Mucosa of rectum (tissue), 2 donors: ENCODE data around the gene SPRY4.
A peak's percentile ranks its signal among the peaks of the same experiment; 100 is the strongest.
"Not testable (repeated sequence)": the region's sequence is repeated elsewhere in the genome, so short reads cannot be mapped to it uniquely, and the experiment has no call there.

Experiments used
- H3K27ac ChIP-seq, 2 donors: one replicate each; pipeline ENCODE4 v1.7.0; 2013; ENCODE audit warnings: inconsistent platforms in 2 of 2, low read depth in 2 of 2, low read length in 2 of 2
- H3K27me3 ChIP-seq, 2 donors: one replicate each; pipeline ENCODE4 v1.7.0; 2013; ENCODE audit warnings: low read length in 2 of 2; ENCODE audit not compliant: control insufficient read depth in 2 of 2, insufficient read depth in 2 of 2
- H3K36me3 ChIP-seq, 2 donors: one replicate each; pipeline ENCODE4 v1.7.0; 2013; ENCODE audit warnings: low read length in 2 of 2; ENCODE audit not compliant: control insufficient read depth in 2 of 2, insufficient read depth in 2 of 2
- H3K4me1 ChIP-seq, 2 donors: one replicate each; pipeline ENCODE4 v1.7.0; 2013; ENCODE audit warnings: low read length in 2 of 2, mild to moderate bottlenecking in 1 of 2; ENCODE audit not compliant: control insufficient read depth in 2 of 2, insufficient read depth in 2 of 2
- H3K4me3 ChIP-seq, 2 donors: one replicate each; pipeline ENCODE4 v1.7.0; 2013; ENCODE audit warnings: low read length in 2 of 2
- H3K9ac ChIP-seq, 2 donors: one replicate each; pipeline ENCODE4 v1.7.0; 2013; ENCODE audit warnings: low read length in 2 of 2, low read depth in 1 of 2, mild to moderate bottlenecking in 1 of 2
- H3K9me3 ChIP-seq, 2 donors: one replicate each; pipeline ENCODE4 v1.7.0; 2013; ENCODE audit warnings: low read length in 2 of 2; ENCODE audit not compliant: control insufficient read depth in 2 of 2
- donor health status: healthy.
- donor health status: Normal muscosa, but diverticular disease.

Gene SPRY4, protein sequence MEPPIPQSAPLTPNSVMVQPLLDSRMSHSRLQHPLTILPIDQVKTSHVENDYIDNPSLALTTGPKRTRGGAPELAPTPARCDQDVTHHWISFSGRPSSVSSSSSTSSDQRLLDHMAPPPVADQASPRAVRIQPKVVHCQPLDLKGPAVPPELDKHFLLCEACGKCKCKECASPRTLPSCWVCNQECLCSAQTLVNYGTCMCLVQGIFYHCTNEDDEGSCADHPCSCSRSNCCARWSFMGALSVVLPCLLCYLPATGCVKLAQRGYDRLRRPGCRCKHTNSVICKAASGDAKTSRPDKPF

DNA sequence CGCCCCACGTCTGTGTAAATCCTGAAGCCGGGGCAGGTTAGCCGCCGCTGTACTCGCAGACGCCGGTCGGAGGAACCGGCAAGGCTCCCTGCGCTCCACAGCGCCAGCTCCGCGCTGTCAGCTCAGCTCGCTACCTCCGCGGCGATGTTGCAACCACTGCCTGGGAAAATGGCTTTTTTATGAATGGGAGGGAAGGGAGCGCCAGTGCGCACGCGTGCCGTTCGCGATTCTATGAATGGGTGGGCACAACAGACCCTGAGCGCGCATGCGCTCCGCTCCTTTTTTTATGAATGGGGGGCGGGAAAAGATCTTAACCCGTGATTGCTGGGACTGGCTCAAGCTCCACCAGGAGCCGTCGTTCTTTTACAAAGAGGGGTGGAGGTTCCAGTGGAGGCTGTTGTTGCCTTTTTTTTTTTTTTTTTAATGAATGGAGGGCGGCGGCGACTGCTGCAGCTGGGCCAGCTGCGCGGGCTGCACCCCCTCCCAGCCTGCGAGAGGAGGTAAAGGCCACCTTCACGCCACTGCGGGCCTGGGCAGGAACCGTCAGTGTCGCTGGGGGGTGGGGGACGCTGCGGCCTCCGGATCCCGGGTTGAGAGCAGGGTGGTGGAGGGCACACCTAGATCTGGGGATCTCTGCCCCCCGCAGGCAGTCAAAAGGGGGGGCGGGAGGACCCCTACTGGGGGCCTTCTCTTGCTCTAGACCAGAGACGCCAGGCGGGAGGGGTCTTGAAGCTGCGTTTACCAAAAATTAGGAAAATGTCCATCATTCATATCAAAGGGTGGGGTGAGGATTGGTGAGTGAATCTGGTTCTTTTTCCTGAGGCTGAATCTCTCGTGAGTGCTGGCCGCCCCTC lies at the start of gene SPRY4:
SPRY4 (minus strand) TSS at position 151 of the 854 bp plus-strand sequence. CDS start 9,913 bp downstream, outside the sequence.
- peak within 1 kb of the TSS; percentile 84 to 85 for H3K4me3 ChIP-seq
- H3K27ac ChIP-seq = peak within 1 kb of the TSS; percentile 92 to 94
- peak within 1 kb of the TSS; percentile 85 to 91 for H3K9ac ChIP-seq
- H3K4me1 ChIP-seq = peaks cover 36 to 45% of the 10 kb centered on the region in 2 donors
- H3K36me3 ChIP-seq = no peaks in the 10 kb centered on the region
- no peaks in the 10 kb centered on the region for H3K9me3 ChIP-seq
- peaks cover 0 to 3% of the 10 kb centered on the region in 2 donors for H3K27me3 ChIP-seq

DNA sequence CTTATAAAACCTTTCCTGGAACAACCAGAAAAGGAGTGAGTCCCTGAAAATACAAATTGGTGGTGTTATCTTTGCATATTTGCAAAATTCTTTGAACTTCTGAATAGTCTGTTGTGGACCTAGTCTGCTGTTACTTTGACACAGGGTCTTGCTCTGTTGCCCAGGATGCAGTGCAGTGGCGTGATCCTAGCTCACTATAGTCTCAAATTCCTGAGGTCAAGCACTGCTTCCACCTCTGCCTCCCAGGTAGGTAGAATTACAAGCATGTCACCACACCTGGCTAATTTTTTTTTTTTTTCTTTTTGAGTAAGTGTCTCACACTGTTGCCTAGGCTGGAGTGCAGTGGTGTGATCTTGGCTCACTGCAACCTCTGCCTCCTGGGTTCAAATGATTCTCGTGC lies 43.7 kb upstream of the SPRY4 start:
- H3K9me3 ChIP-seq = no peaks in the 10 kb centered on the region
- peaks cover 0 to 2% of the 10 kb centered on the region in 2 donors for H3K4me1 ChIP-seq
- no peaks in the 10 kb centered on the region for H3K27me3 ChIP-seq
- H3K9ac ChIP-seq = no peak overlapping the region
- no peaks in the 10 kb centered on the region for H3K36me3 ChIP-seq
- H3K4me3 ChIP-seq = no peak overlapping the region
- no peak overlapping the region for H3K27ac ChIP-seq

DNA sequence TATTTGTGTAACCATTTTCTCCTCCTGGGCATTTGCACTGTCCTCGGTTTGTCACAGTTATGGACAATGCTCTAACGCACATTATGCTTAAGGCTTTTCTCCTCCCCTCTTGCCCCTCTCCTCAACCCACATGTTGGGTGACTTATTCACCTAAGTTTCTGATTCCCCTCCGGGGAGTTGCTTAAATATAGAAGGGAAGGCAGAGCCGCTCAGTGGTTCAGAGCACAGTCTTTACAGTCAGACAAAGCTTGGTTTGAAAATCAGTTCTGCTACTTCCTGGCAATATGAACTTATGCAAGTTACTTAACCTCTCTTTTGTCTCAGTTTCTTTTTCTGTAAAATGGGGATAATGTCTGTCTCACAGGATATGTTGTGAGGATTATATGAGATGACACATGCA lies 41.2 kb upstream of the SPRY4 start:
- Histone ChIP-seq H3K27me3 (no peaks in the 10 kb centered on the region), H3K9me3 (no peaks in the 10 kb centered on the region), H3K4me1 (peaks cover 0 to 10% of the 10 kb centered on the region in 2 donors), H3K4me3 (no peak overlapping the region), H3K9ac (no peak overlapping the region), H3K36me3 (no peaks in the 10 kb centered on the region), H3K27ac (no peak overlapping the region)

DNA sequence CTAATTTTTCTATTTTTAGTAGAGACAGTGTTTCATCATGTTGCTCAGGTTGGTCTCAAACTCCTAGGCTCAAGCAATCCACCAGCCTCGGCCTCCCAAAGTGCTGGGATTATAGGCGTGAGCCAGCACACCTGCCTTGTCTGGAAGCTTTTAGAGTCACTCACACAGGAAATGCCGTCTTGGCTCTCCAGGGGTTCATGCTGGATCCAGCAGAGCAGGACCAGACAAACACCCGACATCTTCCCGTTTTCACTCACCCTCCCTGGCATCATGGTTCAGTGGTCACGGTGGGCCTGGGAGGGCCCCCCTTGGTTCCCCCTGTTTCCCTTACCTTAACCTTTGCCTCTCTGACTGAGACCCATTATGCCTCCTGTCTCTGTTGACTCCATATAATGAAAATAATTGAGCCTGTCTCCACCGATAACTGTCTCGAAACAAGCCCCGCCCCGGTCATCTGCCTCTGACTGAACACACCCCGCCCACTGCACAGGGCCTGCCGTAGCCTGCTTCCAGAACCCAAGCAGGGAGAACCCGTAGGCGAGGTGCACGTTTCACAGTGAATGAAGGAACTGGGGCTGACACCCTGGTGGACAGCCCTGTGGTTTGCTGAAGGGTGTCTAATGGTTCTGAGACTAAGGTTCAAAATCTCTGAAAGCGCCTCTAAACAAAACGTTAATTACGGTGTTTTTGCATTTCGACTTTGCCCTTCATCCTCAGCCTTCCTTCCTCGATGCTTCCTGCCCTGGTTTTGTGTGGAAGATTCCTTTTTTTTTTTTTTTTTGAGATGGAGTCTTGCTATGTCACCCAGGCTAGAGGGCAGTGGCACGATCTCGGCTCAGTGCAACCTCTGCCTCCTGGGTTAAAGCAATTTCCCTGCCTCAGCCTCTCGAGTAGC lies 39.7 kb upstream of the SPRY4 start:
- Histone ChIP-seq H3K4me3 (peak overlapping the region in 1 of 2 donors; percentile 26), H3K9ac (no peak overlapping the region), H3K27ac (no peak overlapping the region)

DNA sequence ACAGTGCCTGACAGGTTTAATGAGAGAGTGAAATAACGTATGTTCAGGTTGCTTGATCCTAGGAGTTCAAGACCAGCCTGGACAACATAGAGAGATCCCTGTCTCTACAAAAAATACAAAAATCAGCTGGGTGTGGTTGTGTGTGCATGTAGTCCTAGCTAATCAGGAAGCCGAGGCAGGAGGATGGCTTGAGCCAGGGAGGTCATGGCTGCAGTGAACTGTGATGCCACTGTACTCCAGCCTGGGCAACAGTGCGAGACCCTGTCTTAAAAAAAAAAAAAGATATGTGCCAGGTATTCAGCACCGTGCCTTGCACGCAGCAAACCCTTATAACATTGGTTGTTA lies 38.8 kb upstream of the SPRY4 start:
- Histone ChIP-seq H3K4me1 (peaks cover 4 to 14% of the 10 kb centered on the region in 2 donors), H3K27ac (no peak overlapping the region), H3K36me3 (no peaks in the 10 kb centered on the region), H3K9me3 (no peaks in the 10 kb centered on the region), H3K4me3 (no peak overlapping the region), H3K9ac (no peak overlapping the region), H3K27me3 (no peaks in the 10 kb centered on the region)

More for the DNA sequence above, 39.7 kb upstream of the SPRY4 start:
- no peaks in the 10 kb centered on the region for H3K9me3 ChIP-seq
- no peaks in the 10 kb centered on the region for H3K27me3 ChIP-seq
- no peaks in the 10 kb centered on the region for H3K36me3 ChIP-seq
- H3K4me1 ChIP-seq = peaks cover 4 to 14% of the 10 kb centered on the region in 2 donors

DNA sequence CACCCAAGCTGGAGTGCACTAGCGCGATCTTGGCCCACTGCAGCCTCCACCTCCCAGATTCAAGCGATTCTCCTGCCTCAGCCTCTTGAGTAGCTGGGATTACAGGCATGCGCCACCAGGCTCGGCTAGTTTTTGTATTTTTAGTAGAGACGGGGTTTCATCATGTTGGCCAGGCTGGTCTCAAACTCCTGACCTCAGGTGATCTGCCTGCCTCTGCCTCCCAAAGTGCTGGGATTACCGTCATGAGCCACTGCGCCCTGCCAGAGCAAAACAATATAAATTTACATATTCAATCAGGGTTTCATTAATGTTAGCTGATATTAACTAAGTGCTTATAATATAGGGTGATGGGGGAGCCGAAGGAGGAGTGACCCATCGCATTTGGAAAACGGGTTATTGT lies 37.4 kb upstream of the SPRY4 start:
- H3K36me3 ChIP-seq, H3K27me3 ChIP-seq, H3K9ac ChIP-seq, H3K4me3 ChIP-seq, H3K9me3 ChIP-seq: not testable (repeated sequence)
- H3K27ac ChIP-seq = peak overlapping the region; percentile 38 to 42
- peaks cover 10 to 19% of the 10 kb centered on the region in 2 donors for H3K4me1 ChIP-seq

DNA sequence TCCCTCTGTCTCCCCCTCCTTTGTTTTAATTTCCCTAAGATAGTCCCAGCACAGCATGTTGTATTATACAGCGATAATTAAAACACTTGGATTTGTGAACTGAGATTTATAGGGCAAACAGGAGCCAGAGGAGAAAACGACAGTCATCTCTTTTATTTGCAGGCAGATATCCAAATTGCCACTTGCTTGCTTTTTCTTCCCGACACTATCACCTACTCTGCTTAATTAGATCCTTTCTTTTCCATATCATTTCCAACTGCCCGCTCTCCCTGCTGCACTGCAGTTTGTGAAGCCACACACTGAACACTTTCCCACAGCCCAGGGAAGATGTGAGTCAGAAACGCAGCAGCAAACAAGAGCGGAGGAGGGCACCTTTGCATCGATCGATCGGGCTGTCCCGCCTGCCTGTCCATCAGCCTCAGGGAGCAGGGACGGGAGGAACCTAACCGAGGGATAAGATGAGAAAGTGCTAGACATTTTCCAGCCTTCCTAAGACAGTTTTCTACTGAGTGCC lies 35.8 kb upstream of the SPRY4 start:
- Histone ChIP-seq H3K4me1 (peaks cover 10 to 20% of the 10 kb centered on the region in 2 donors), H3K9ac (peak overlapping the region in 1 of 2 donors; percentile 12), H3K9me3 (no peaks in the 10 kb centered on the region), H3K36me3 (no peaks in the 10 kb centered on the region), H3K4me3 (no peak overlapping the region), H3K27me3 (no peaks in the 10 kb centered on the region), H3K27ac (no peak overlapping the region)

DNA sequence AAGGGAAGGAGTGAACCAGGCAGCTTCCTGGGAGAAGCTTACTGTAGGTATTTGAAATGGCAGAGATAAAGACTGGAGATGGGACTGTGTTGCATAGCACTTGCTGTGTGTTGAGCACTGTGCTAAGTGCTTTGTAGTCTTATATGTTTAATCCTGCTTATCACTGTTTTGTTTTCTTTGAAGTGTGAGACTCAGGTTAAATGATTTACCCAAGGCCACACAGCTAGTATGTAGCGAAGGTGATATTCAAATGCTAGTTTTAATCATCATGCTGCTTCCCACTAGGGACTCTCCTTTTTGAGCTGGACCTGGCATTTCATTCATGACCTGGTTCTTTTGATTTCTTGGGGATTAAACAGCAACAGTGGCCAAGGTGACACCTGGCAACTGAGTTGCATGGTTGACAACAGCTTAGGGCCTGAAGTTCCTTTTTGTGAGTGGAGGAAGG lies 35.3 kb upstream of the SPRY4 start:
- Histone ChIP-seq H3K9me3 (no peaks in the 10 kb centered on the region), H3K4me1 (peaks cover 10 to 20% of the 10 kb centered on the region in 2 donors), H3K4me3 (no peak overlapping the region), H3K27ac (no peak overlapping the region), H3K36me3 (no peaks in the 10 kb centered on the region), H3K27me3 (no peaks in the 10 kb centered on the region), H3K9ac (no peak overlapping the region)

DNA sequence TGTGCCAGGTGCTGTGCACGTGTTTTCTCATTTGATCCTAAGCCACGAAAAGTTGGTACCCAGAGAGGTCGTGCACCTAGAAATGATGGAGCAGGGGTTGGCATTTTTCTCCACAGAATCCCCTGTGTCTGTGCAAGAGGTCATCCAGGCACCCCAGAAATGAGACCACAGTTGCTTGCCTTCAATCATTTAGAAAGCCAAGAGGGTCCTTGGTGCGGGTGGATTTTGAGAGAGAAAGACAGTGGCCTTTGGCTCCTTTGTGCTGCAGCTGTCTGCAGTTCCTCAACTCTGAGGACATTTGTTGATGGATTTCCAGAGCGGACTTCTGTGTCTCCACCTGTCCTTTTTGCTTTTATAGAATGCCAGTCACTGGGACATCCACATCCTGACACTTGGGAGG lies 33.8 kb upstream of the SPRY4 start:
- no peaks in the 10 kb centered on the region for H3K36me3 ChIP-seq
- no peak overlapping the region for H3K4me3 ChIP-seq
- H3K27me3 ChIP-seq = no peaks in the 10 kb centered on the region
- H3K27ac ChIP-seq = no peak overlapping the region
- H3K9ac ChIP-seq = no peak overlapping the region
- no peaks in the 10 kb centered on the region for H3K9me3 ChIP-seq
- H3K4me1 ChIP-seq = peaks cover 10 to 19% of the 10 kb centered on the region in 2 donors
